ENCODE measurements around the gene CLDN1.

The CLDN1 gene

GRCh38 chr3:190266913-190267290 is 55.3 kb downstream of the CLDN1 start:
- H3K36me3 Mint-ChIP-seq (ENCODE audit: insufficient read depth), result no peaks in the 10 kb centered on the region
- H3K27me3 Mint-ChIP-seq, result no peaks in the 10 kb centered on the region
- ATAC-seq (replicated peaks) (no peak), DNase-seq (no peak)
- H3K4me3 Mint-ChIP-seq, result no peak overlapping the region
- H3K4me1 Mint-ChIP-seq (ENCODE audit: low read depth in 2 of 2), result no peaks in the 10 kb centered on the region
- H3K9me3 Mint-ChIP-seq, result no peaks in the 10 kb centered on the region
- H3K27ac Mint-ChIP-seq, result no peak overlapping the region

DNA sequence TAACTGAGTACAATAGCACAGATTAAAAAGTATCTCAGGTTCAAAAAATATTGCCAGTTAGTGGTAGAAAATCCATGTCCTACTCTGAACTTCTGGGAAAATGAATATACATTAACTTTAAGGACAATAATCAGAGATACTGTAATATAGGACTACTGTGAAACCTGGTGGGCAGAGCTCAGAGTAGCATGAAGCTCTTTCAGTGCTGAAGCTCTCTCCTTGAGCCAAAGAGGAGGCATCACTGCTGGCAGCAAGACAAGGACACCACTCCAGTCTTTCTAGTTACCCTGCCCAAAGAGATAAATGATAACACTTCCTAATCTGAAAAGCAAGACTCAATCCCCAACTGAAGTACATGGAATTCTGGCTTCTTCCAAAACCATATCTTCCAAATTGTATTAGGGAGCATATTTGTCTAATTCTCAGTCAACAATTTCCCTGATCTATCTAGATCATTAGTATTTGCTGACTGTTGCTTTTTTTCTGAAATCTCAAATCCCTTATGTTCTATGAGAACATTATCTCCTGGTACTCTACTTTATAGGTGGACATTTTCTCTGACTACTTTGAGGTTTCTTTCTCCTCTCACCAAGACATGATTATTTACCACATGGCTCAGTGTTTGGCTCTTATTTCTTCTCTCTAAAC is 55.9 kb downstream of the CLDN1 start:
- Mint-ChIP-seq H3K36me3 (ENCODE audit: insufficient read depth) (no peaks in the 10 kb centered on the region), H3K27ac (no peak overlapping the region), H3K9me3 (no peaks in the 10 kb centered on the region), H3K4me3 (no peak overlapping the region), H3K4me1 (ENCODE audit: low read depth in 2 of 2) (no peaks in the 10 kb centered on the region), H3K27me3 (no peaks in the 10 kb centered on the region)
- ATAC-seq (replicated peaks), result no peak
- no peak for DNase-seq

DNA sequence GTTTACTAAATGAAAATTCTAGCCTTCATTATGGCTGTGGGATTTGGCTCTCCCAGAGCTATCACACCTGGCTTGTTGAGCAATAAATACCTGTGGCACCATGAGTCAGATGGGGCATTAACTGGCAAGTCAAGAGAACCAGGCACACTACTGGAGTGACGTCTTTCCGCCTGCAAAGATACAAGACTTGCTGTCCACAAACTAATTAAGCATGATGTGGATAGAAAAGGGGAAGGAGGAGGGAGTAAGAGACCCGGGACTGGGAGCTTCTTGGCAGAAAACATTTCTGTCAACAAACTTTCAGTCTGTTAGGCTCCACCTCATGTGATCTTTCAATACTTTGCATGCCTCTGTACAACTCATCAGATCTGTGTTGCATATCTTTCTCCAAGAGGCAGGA is 56.5 kb downstream of the CLDN1 start:
- H3K27me3 Mint-ChIP-seq, result no peaks in the 10 kb centered on the region
- no peaks in the 10 kb centered on the region for H3K36me3 Mint-ChIP-seq (ENCODE audit: insufficient read depth)
- H3K9me3 Mint-ChIP-seq, result no peaks in the 10 kb centered on the region
- no peaks in the 10 kb centered on the region for H3K4me1 Mint-ChIP-seq (ENCODE audit: low read depth in 2 of 2)
- no peak overlapping the region for H3K4me3 Mint-ChIP-seq
- no peak overlapping the region for H3K27ac Mint-ChIP-seq
- DNase-seq, result no peak
- ATAC-seq (replicated peaks), result no peak

GRCh38 chr3:190265126-190265525 is 57.1 kb downstream of the CLDN1 start:
- Mint-ChIP-seq H3K9me3 (no peaks in the 10 kb centered on the region), H3K27me3 (no peaks in the 10 kb centered on the region), H3K4me1 (ENCODE audit: low read depth in 2 of 2) (no peaks in the 10 kb centered on the region), H3K36me3 (ENCODE audit: insufficient read depth) (no peaks in the 10 kb centered on the region), H3K4me3 (no peak overlapping the region), H3K27ac (no peak overlapping the region)
- DNase-seq (no peak), ATAC-seq (replicated peaks) (no peak)

DNA sequence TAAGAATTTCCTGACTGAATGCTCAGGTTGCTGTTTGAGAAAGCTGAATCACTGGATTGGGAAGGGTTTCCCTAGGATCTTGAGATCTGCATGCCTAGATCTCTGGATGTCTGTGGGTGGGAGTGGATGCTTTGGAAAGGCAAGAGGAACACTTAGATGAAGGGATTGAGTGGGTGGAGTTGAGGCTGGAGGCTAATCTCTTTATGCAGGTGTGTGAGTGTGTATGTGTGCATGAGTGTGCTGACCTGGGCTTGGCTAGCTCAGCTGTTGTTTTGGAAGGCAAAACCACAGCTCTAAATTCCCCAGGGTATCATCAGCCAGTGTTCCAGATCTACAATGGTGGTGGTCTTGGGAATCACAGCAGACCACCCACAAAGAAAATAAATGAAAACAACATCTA is 60.5 kb downstream of the CLDN1 start:
- no peak for ATAC-seq (replicated peaks)
- no peaks in the 10 kb centered on the region for H3K4me1 Mint-ChIP-seq (ENCODE audit: low read depth in 2 of 2)
- no peak overlapping the region for H3K27ac Mint-ChIP-seq
- H3K36me3 Mint-ChIP-seq (ENCODE audit: insufficient read depth), result no peaks in the 10 kb centered on the region
- no peaks in the 10 kb centered on the region for H3K27me3 Mint-ChIP-seq
- H3K4me3 Mint-ChIP-seq, result no peak overlapping the region
- DNase-seq, result no peak
- no peaks in the 10 kb centered on the region for H3K9me3 Mint-ChIP-seq

DNA sequence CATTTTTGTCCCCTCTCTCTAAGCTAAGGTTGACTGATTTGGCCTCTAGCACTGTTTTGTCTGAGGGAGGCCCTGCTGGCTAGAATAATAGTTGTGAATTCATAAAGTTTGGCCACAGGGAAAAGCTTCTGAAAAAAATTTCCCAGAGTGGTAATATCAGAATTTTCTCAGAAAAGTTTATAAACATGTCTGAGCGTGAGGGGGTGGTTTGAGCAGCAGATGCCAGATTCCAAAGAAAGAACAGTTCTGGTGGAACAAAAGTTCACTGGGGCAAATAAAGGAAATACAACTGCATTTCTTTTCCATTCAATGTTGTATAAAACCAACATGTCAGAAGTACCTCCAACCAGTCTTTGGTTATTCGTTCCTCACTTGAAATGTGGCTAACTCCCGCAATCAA is 61.2 kb downstream of the CLDN1 start:
- Mint-ChIP-seq H3K4me3 (no peak overlapping the region), H3K36me3 (ENCODE audit: insufficient read depth) (no peaks in the 10 kb centered on the region), H3K9me3 (no peaks in the 10 kb centered on the region), H3K27ac (no peak overlapping the region), H3K27me3 (no peaks in the 10 kb centered on the region), H3K4me1 (ENCODE audit: low read depth in 2 of 2) (no peaks in the 10 kb centered on the region)
- ATAC-seq (replicated peaks), result no peak
- DNase-seq, result no peak

DNA sequence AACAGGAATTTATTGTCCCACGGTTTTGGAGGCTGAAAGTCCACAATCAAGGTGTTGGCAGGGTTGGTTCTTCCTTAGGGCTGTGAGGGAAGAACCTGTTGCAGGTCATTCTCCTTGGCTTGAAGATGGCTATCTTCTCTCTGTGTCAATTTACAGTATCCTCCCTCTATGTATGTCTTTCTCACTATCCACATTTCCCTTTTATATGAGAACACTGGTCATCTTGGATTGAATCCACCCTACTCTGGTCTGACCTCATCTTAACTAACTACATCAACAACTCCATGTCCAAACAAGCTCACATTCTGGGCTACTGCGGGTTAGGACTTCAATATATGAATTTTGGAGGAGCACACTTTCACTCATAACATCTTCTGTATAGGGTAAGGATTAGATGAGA is 61.9 kb downstream of the CLDN1 start:
- H3K36me3 Mint-ChIP-seq (ENCODE audit: insufficient read depth), result no peaks in the 10 kb centered on the region
- H3K4me3 Mint-ChIP-seq, result no peak overlapping the region
- no peaks in the 10 kb centered on the region for H3K4me1 Mint-ChIP-seq (ENCODE audit: low read depth in 2 of 2)
- no peaks in the 10 kb centered on the region for H3K9me3 Mint-ChIP-seq
- H3K27me3 Mint-ChIP-seq, result no peaks in the 10 kb centered on the region
- H3K27ac Mint-ChIP-seq, result no peak overlapping the region
- DNase-seq, result no peak
- no peak for ATAC-seq (replicated peaks)

GRCh38 chr3:190258634-190259033 is 63.6 kb downstream of the CLDN1 start:
- DNase-seq (no peak), ATAC-seq (replicated peaks) (no peak)
- H3K27ac Mint-ChIP-seq, result no peak overlapping the region
- no peak overlapping the region for H3K4me3 Mint-ChIP-seq
- H3K4me1 Mint-ChIP-seq (ENCODE audit: low read depth in 2 of 2), result no peaks in the 10 kb centered on the region
- H3K27me3 Mint-ChIP-seq, result no peaks in the 10 kb centered on the region
- H3K9me3 Mint-ChIP-seq, result no peaks in the 10 kb centered on the region
- no peaks in the 10 kb centered on the region for H3K36me3 Mint-ChIP-seq (ENCODE audit: insufficient read depth)

Measured in effector memory CD8-positive, alpha-beta T cell (primary cell).